HG03378 (cell line): ENCODE measurements around the gene NCOA6.
"Not testable (repeated sequence)": the region's sequence is repeated elsewhere in the genome, so short reads cannot be mapped to it uniquely, and the experiment has no call there.

Source experiments
- ATAC-seq: cut with Tn5 transposase; IDR thresholded peaks from one replicate; pipeline ENCODE4 v1.9.1; 2021; ENCODE audit warnings: mild to moderate bottlenecking, moderate library complexity; ENCODE audit not compliant: unreplicated experiment

Gene NCOA6

DNA sequence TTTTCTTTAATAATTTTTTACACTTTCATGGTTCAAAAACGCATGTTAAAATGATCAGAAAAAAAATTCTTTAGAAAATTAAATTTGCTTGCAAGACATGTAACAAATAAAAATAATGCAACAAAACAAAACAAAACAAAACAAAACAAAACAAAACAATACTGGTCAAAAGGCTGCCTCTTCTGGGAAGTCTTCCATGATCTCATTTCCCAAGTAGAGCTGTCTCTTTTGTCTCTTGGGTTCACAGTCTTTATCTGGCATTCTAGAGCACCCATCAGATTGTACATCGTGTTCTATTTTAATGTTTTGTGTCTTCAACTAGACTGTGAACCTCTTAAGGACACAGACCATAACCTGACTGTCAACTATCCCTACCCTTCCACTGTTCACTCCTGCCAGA lies 96.0 kb downstream of the NCOA6 start:
- ATAC-seq, result no peak

DNA sequence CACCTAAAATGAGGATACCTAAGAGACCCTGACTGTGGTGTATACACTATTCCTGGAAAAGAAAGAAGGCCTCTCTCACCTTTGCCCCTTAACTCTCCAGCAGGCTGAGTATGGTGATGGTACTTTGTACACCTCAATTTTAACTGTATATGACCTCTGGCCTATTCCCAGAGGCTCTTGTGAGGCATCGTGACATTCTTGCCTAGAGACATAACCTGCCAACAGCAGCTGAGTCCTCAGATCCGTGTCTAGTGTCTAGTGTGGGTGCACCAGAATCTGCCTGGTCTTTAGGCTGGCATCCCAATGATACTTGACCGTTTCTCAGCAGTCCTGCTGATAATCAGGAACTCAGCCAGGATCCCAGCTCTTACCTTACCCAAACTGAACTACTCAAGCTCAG lies 101.3 kb downstream of the NCOA6 start:
- ATAC-seq, result no peak

DNA sequence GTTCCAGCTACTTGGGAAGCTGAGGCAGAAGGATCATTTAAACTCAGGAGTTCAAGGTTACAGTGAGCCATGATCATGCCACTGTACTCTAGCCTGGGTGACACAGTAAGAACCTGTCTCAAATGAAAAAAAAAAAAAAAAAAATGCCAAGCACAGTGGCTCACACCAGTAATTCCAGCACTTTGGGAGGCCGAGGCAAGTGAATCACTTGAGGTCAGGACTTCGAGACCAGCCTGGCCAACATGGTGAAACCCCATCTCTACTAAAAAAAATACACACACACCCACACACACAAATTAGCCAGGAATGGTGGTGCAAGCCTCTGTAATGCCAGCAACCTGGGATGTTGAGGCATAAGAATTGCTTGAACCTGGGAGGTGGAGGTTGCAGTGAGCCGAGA lies 102.9 kb downstream of the NCOA6 start:
- not testable (repeated sequence) for ATAC-seq

DNA sequence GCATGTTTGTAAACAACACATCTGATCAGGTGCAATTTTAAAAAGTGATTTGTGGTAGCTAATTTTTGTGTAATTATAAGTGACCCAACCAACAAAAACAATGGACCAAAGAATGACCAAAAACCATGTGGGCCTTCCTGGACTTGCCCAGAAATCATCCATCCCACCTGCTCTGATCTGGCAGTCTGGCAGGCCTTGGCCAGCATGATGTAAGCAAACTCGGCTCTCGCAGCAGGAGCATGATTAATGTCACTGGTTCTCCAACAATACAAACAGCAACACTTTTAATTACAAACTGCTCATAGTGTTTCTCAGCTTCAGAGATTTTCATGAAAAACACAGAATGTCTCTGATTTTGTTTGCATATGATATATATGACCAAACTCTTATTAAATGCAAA lies 105.2 kb downstream of the NCOA6 start:
- ATAC-seq, result no peak

DNA sequence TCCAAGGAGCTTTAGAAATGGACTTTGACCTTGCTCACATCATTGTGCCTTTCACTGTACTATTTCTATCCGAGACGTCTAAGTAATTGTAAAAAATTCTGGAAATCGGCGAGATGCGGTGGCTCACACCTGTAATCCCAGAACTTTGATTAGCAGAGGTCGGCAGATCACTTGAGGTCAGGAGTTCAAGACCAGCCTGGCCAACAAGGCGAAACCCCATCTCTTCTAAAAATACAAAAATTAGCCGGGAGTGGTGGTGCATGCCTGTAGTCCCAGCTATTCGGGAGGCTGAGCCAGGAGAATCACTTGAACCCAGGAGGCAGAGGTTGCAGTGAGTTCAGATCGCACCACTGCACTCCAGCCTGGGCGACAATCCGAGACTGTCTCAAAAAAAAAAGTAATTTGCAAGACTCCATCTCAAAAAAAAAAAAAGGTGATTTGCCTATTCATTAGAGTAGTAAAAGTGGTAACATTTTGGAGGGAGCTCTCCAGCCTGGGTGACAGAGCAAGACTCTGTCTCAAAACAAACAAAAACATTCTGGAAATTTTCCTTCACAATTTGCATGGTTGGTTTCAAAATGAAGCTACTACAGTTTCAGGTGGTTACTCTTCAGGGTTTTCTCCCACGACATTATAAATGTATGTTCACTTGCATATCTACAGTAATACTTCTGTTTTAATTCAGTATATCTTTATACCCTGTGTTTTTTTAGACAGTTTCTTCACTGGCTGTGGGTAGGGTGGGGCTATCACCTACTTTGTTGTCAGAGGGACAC lies 106.0 kb downstream of the NCOA6 start:
- ATAC-seq, result peak; percentile 91

DNA sequence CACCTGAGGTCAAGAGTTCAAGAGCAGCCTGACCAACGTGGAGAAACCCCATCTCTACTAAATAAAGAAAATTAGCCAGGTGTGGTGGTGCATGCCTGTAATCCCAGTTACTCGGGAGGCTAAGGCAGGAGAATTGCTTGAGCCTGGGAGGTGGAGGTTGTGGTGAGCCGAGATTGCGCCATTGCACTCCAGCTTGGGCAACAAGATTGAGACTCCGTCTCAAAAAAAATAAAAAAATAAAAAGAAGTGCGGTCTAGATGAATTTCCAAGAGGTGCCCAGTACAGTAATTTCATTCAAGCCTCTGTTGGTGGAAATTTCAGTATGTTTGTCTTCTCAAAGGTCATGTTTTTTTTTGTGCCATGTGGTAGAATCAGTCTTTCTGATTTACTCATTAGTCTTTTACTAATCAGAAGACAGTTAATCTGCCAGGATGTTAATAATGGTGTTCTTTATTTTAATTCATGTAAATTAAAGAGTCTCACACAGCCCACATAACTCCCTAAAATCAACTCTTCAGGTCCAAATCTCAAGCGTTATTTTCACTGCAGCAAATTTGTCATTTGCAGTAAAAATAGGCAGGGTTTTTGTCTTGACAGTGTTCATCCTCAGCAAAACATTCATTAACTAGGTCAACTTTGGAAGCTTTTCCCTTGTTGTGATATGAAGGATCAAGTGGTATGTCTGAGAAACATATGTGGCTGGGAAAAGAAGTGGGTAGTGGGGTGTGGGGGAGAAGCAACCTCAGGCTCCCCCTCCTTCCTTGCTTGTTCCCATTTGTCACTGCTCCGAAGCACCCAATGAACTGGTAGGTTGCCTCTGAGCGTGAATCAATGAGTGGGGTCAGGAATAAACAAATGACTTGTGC lies 108.0 kb downstream of the NCOA6 start:
- no peak for ATAC-seq

DNA sequence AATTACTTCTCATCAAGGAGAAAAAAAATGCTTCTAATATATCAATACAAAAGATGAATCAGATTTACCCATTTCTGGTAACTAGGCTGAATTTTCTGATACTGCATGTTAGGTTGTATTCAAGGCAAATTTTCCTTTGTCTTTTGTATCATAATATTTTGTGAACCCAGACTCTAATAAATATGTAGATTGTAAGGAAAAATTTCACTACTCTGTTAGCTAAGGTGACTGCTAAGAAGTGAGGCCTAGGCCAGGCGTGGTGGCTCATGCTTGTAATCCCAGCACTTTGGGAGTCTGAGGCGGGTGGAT lies 108.6 kb downstream of the NCOA6 start:
- no peak for ATAC-seq

DNA sequence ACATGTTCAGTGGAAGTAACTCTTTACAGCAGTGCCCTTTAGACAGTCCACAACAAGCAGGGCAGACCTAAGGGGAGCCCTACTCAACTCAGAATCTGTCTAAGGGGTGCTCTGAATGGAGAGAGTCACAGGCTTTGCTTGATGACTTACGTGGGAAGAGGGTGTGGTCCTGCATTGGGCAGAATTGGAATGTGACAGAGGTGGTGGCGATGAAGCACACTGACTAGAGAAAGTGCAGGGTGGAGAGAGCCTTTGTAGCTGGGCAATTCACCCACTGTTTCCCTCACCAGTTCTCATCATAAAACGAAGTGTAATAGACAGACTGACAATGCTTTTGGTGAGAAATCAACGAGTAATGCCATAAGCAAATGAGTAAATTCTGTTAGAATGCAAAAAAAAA lies 110.1 kb downstream of the NCOA6 start:
- ATAC-seq, result no peak

DNA sequence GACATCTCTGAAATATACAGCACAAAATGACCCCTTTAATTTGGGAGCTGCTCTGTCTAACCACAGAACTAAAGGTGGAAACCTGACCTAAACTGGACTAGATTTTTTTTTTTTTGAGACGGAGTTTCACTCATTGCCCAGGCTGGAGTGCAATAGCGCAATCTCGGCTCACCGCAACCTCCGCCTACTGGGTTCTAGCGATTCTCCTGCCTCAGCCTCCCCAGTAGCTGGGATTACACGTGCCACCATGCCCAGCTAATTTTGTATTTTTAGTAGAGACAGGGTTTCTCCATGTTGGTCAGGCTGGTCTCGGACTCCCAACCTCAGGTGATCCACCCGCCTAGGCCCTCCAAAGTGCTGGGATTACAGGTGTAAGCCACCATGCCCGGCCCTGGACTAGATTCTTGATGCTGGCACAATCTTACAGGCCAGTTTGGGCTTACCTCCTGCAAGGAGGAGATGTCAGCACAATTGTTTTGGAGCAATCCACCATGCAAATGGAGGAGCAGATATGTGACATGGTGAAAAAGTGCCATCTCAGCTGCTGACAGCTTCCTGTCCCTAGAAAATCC lies 111.4 kb downstream of the NCOA6 start:
- ATAC-seq, result not testable (repeated sequence)

DNA sequence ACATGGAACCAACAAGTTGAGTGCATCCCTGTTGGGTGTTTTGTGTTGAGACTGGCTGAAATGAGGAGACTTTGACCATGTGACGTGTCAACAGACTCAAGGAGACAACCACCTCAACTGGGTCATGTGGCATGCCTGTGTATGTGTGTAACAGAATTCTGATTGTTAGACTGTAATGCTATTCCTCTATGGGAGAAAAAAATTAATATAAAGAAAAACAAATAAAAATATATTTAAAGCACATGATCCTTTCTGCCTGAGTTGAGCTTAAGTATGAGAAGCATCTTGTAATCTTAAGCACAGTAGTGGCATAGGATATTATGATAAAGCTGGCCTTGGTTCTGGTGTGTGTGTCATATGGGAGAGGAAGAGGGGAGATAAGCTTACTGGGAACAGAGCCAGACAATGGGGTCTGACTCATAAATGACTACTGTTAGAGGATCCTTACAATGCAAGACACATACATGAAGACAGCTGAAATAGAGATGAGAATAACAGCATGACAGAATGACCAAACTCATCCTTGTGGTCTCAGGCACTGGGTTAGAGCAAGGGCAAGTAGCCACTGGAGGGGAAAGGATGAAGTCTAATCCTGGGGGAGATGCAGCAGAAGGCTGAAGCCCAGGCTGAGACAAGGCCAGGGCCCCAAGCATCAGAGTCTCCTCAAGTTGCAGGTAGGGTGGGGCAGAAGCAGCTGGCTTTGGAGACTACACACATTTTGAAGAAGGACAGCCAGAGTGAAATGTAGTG lies 112.1 kb downstream of the NCOA6 start:
- ATAC-seq, result no peak

DNA sequence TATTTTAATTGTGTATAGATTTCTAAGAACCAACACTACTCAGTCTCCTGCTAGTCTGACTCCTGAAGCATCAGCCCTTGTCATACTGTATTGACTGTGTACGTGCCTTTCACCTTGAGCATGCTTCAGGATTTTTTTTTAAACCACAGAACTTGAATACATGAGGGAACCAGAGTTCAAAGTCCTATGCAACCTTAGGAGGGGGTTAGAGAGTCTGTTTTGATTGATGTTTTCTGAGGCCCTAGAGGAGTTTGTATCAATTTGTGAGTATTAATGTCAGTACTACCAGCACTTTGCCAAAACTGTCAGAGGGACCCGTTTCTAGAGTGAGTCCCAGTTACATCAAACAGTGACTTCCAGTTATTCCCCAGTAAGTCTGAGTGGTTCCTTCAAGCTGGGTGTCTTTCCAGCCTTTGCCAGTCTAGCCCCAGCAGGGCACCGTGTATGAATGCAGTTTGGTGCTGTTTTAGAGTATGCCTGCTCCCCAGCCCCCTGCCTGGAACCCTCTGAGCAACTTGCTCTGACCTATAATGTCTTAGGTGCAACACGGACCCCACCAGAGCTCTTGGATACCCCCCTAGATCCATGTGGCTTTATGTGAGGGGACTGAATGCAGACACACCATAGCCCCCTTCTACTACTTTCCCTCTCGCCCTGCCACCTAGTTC lies 112.8 kb downstream of the NCOA6 start:
- ATAC-seq, result no peak

DNA sequence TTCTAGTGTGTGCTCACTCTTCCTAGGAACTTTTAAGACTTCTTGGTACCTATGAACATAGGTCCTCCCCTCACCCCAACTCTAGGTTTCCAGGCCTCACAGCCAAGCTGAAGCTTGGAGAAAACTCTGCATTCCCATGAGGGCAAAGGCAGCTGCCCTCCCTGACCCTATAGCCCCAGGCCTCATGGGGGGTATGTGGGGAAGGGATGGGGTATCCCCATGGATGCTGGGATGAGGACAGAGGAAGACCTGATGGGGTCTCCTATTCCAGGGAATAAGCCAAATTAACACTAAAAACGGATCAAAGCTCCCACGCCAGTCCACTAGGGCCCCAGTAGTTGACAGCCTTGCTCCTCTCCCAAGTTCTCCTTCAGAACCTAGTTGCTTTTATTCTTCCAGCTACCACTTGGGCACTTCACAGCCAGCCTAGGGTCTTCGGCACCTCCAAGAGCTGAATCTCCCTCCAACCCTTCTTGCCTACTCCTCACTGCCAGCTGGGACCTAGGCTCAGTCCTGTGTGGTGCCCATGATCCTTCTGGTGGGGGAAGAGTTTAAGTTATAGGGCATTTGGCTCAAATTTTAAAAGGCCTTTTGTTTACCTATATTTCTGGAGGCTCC lies 113.5 kb downstream of the NCOA6 start:
- no peak for ATAC-seq

DNA sequence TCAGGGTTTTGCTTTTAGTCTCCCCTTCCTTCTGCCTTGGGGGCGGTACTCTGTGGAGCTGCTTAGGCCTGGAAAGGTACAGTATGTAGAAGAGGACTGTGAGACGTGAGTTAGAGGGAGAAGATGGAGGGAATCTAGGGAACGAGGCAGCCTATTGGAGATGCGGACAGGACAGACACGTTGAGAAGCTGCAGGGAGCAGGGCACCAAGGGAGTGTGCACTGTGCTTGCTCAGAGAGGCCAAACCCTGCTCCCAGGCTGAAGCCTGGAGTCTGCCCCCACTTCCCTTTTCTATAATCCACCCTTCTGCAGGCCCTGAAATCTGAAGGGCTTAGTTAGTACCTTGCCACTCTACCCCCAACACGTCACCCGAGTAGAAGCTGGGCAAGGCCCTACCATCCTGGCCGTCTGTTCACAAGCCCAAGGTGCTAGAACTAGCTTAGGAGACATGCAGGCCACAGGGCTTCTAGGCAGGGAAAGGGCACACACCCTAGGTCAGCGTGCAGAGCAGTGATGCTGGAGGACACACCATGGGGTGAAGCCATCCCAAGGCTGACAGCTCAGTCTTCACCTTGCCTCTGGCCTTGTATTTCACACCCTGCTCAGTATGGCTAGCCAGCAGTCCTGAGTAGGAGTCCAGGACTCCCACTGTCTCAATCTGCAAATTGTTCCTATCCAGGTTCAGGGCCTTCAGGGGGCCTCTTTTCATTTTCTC lies 114.4 kb downstream of the NCOA6 start:
- no peak for ATAC-seq

DNA sequence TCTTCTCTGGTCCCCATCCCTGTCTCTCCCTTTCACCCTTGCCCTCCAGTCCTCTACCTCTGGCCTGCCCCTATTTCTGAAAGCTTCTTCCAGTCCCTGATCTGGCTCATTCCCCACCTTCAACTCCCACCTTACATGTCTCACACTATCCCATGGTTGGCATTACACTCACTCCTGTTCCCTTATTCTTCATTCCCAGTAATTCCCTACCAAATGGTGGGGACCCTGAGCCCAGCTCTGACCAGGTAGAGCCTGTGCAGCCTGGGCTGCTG lies 114.9 kb downstream of the NCOA6 start:
- ATAC-seq, result no peak

DNA sequence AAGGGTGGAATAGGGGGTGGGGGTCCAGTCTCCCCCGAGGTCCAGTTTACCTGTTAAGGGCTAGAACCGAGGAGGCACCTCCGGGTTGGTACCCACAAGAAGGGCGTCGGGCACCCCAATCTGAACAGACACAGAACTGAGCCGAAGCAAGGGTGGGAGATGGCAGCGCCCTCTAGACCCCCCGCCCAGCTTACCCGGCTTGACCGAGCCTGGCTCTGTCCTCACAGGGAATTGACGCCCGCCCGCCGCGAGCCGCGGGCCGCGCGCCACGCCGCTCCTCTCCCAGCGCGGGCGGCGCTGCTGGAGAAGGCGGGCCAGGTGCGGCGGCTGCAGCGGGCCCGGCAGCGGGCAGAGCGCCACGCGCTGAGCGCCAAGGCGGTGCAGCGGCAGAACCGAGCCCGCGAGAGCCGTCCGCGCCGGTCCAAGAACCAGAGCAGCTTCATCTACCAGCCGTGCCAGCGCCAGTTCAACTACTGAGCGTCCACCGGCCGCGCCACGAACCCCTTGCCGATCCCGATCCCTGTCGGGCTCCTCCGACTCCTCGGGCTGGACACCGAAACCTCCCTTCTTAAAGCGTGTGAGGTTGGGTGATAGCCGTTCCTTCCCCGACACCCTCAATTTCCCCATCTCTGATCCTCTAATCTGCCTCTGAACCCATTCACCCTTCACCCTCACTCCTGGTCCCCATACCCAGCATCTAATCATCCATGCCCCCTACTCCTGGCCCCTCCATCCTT lies 115.5 kb downstream of the NCOA6 start:
- ATAC-seq, result no peak

DNA sequence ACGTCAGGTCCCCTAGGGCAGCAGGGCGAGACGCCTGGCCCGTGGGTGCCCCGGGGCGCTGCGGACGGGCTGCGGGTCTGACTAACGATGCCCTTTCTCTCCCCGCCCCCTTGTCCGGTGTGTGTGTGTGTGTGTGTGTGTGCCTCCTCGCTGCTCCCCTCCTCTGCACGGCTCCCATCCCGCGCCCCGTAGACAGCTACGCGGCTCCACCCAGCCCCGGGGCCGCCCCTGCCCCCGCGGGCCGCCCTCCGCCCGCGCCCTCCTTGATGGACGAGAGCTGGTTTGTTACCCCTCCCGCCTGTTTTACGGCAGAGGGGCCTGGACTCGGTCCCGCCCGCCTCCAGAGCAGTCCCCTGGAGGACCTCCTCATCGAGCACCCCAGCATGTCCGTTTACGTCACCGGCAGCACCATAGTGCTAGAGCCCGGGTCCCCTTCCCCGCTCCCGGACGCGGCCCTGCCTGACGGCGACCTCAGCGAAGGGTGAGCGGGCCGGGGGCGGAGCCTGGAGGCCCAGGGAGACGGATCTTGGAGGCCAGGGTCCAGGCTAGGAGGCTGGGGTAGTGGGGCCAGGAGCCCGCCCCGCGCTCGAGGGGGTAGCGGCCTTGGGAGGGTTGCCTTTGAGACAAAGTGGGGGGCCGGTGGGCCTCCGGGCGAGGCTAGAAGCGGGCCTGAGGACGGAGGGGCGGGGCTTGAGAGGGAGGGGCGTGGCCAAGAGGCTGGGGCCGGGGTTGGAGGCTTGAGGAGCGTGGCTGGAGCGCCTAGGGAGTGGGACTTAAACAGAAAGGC lies 116.2 kb downstream of the NCOA6 start:
- ATAC-seq, result no peak

DNA sequence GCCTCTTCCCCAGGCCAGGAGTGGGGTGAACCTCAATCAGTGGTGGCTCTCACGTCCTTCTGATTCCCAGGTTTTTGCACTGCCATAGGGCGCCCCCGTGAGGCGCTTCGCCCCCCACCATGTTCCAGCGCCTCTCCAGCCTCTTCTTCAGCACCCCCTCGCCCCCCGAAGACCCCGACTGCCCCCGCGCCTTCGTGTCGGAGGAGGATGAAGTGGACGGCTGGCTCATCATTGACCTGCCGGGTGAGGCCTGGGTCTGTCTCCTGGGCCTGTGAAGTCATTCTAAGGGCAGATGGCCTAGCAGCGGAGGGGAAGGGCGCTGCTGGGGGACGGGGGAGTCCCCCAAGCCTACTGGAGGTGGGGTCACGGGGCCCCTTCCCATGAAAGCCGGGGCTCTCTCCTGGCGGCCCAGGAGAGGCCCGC lies 116.8 kb downstream of the NCOA6 start:
- ATAC-seq, result no peak
